ENCODE results near the gene PHLDB1.

DNA sequence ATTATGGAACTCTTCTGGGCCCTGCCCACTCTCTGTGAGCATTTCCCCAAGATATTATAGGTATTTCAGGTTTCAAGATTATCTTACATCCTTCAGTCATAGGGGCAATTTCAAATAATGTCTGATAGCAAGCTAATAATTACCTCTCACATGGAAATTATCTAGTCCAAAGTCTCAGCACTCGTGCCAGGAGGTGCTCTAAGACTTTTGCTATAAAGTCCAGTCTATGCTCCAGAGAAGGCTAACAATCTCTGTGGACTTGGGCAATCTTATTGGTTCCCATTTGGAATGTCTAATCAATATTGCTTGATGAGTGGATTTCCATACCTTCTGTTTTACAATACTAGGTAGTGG, 66.6 kb downstream of the PHLDB1 start:
- TF ChIP-seq CTCF (IDR thresholded peaks at IDR 0.05 in 2 of 3, conservative IDR thresholded peaks at IDR 0.05 in 1 of 3; ENCODE audit: borderline replicate concordance in 1 of 3, insufficient read depth in 1 of 3, low read depth in 2 of 3, low read length in 2 of 3): no peak
- TF ChIP-seq SRF (IDR thresholded peaks at IDR 0.05; ENCODE audit: low read depth): no peak
- TF ChIP-seq SIN3A (IDR thresholded peaks at IDR 0.05; ENCODE audit: low read depth): no peak
- TF ChIP-seq EGR1 (IDR thresholded peaks at IDR 0.05; ENCODE audit: low read depth): no peak

Data from HCT116 (cell line).